ENCODE data around the gene KRT40.

- TF ChIP-seq EZH2 (IDR thresholded peaks at IDR 0.05; ENCODE audit: insufficient read depth, poor library complexity, severe bottlenecking) (no peak), EZH2phosphoT487 (IDR thresholded peaks at IDR 0.05; ENCODE audit: insufficient read depth, low read depth) (no peak)
Observed at GRCh38 chr17:40953881-40954280, 30.2 kb downstream of the KRT40 start.
